GM21529 (cell line): ENCODE measurements around the gene LCN9.

Experiments used
- ATAC-seq: cut with Tn5 transposase; IDR thresholded peaks from one replicate; pipeline ENCODE4 v1.9.1; 2021; ENCODE audit not compliant: unreplicated experiment

LCN9 gene

GRCh38 chr9:135696446-135696845 lies 33.3 kb downstream of the LCN9 start:
- ATAC-seq = no peak

- no peak for ATAC-seq
Observed at GRCh38 chr9:135697226-135697625, 34.1 kb downstream of the LCN9 start.

GRCh38 chr9:135698236-135698635 lies 35.1 kb downstream of the LCN9 start:
- no peak for ATAC-seq

- no peak for ATAC-seq
Observed at GRCh38 chr9:135698767-135699166, 35.7 kb downstream of the LCN9 start.

- no peak for ATAC-seq
Observed at GRCh38 chr9:135699440-135699839, 36.3 kb downstream of the LCN9 start, which contains the start of gene SOHLH1. SOHLH1 (minus strand) TSS chr9:135699481; CDS start chr9:135699467, 14 bp downstream.

GRCh38 chr9:135700525-135700924 lies 37.4 kb downstream of the LCN9 start:
- ATAC-seq = no peak

- no peak for ATAC-seq
Observed at GRCh38 chr9:135701067-135701958, 38.2 kb downstream of the LCN9 start.

GRCh38 chr9:135701959-135702721 lies 39.0 kb downstream of the LCN9 start, which contains the start of gene KCNT1:
KCNT1 (plus strand) TSS chr9:135702185; CDS start chr9:135702259, 74 bp downstream.
- ATAC-seq = no peak

GRCh38 chr9:135703726-135704125 lies 40.6 kb downstream of the LCN9 start:
- no peak for ATAC-seq

- ATAC-seq = no peak
Observed at GRCh38 chr9:135704483-135704882, 41.4 kb downstream of the LCN9 start.

GRCh38 chr9:135705376-135705775 lies 42.3 kb downstream of the LCN9 start:
- no peak for ATAC-seq

GRCh38 chr9:135706288-135706687 lies 43.2 kb downstream of the LCN9 start:
- ATAC-seq = no peak

GRCh38 chr9:135707252-135708138 lies 44.4 kb downstream of the LCN9 start:
- no peak for ATAC-seq

GRCh38 chr9:135708164-135708563 lies 45.1 kb downstream of the LCN9 start:
- no peak for ATAC-seq

- no peak for ATAC-seq
Observed at GRCh38 chr9:135711391-135711790, 48.3 kb downstream of the LCN9 start.

GRCh38 chr9:135711881-135712280 lies 48.8 kb downstream of the LCN9 start:
- no peak for ATAC-seq

- ATAC-seq = no peak
Observed at GRCh38 chr9:135712613-135713295, 49.6 kb downstream of the LCN9 start.

GRCh38 chr9:135714242-135715055 lies 51.3 kb downstream of the LCN9 start:
- ATAC-seq = no peak

- ATAC-seq = no peak
Observed at GRCh38 chr9:135715056-135715595, 52.0 kb downstream of the LCN9 start.
